T-helper 1 cell treated with Interleukin-12 subunit alpha and Interleukin-12 subunit beta and Interleukin-4 antibody, amounts not matched to agents 30 ng/mL and 1 ng/mL, for 36 hours (primary cell): Measurements from ENCODE around the gene LMTK2. TPM values are rescaled to one million over a fixed set of nuclear protein-coding genes. Genes with fewer than 3 reads are reported as not detected.
"Not testable (repeated sequence)": the region's sequence is repeated elsewhere in the genome, so short reads cannot be mapped to it uniquely, and the experiment has no call there.

ENCODE experiments used
- intact Hi-C: fragments of 100-400 bp; cut with micrococcal nuclease; formaldehyde crosslinking; loops from one replicate; pipeline ENCODE4 v1.15.1; 2024
- total RNA-seq: library from RNA; stranded (reverse); gene quantifications from 2 replicates; pipeline ENCODE4 v1.2.3, GENCODE V29; 2022

The LMTK2 gene
- total RNA-seq, 1 donor from 2014 or later = 12.7 TPM

- intact Hi-C loops = no loop called here
Observed at GRCh38 chr7:98102170-98102569, 4.5 kb upstream of the LMTK2 start.

- intact Hi-C loops = loop anchor here (1.0 to 5.0 kb wide), 12 partner anchors 25 to 1036 kb away; partner anchors contain the start of genes ASNS, BAIAP2L1, BRI3 and SDHAF3
Observed at GRCh38 chr7:98105942-98106544, 619 bp upstream of the LMTK2 start.

DNA sequence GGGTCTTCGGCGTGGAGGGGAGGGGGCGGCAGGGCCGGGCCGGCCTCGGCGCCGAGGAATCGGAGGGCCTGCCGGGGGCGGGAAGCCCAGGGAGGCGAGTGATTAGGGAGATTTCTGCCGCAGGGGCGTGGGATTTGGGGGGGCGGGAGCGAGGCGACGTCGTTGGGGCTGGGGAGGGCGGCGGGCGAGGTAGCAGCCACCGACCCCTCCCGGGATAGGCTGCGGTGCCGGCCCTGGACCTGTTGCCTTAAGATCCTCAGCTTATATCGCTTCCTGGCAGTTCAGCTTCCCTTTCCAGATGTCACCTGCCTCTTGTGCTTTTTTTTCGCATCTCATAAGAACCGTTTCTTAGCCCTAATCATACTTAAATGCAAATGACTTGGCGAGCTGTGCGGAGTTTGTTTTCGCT lies 655 bp downstream of the LMTK2 start:
- intact Hi-C loops = loop anchor here (5.0 kb wide), 3 partner anchors 295 to 1035 kb away; partner anchors contain the start of genes BAIAP2L1, SMURF1 and TRRAP

- intact Hi-C loops = no loop called here
Observed at GRCh38 chr7:98110249-98111022, 3.8 kb downstream of the LMTK2 start.

GRCh38 chr7:98112077-98112476 lies 5.4 kb downstream of the LMTK2 start:
- intact Hi-C loops = no loop called here

DNA sequence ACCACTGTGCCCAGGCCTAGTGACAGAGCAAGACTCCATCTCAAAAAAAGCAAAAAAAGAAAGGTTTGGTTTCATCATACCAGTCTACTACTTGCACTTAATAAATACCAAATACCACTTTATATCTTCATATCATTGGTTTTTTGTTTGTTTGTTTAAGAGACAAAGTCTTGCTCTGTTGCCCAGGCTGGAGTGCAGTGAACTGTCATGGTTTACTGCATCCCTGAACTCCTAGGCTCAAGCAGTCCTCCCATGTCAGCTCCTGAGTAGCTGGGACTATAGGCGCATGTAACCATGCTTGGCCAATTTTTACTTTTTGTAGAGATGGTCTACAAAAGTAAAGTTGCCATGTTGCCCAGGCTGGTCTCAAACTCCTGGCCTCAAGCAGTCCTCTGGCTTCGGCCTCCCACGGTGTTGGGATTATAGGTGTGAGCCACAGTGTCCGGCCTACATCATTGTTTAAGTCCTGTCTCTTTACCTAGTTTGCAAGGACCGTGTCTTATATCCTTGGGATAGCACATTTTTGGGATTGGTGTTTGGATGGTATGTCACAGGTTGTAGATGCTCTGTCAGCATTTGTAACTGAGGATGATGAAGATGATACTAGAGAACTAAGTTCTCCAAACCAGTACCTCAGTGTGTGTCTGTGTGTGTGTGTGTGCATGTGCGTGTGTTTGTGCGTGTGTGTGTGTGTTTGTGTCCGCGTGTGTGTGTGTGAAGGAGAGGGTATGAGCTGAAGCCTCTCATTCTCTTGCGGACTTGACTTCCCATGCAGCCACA lies 9.3 kb downstream of the LMTK2 start:
- intact Hi-C loops = no loop called here

GRCh38 chr7:98116656-98117461 lies 10.2 kb downstream of the LMTK2 start:
- intact Hi-C loops = no loop called here

DNA sequence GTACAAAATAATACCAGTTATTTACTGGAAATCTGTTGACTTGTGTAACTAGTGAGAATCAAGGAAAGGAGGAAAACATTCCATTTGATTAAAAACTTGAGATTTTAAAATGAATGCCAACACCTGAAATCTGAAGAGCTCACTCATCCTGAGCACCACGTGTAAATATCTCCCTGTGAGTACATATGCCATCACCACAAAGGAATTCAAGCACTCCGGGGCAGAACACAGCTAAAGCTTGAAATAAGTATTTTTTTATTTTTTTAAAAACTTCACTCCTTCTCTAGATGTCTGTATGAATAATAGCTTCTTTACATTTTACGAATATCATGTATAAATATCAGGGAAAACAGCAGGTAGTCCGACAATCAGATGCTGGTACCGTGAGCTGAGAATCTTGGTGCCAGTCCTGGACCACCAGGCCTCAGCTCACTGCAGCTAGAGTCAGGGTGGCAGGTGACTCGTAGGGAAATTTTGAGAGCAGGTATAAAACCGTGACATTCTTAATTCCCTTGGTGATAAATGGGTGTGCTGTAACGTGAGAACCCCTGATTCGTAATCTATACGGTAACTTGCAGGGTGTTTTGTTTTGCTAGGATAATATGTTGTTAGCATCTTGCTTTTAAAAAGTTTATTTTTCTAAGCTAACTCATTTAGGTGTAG lies 12.7 kb downstream of the LMTK2 start:
- intact Hi-C loops = no loop called here

DNA sequence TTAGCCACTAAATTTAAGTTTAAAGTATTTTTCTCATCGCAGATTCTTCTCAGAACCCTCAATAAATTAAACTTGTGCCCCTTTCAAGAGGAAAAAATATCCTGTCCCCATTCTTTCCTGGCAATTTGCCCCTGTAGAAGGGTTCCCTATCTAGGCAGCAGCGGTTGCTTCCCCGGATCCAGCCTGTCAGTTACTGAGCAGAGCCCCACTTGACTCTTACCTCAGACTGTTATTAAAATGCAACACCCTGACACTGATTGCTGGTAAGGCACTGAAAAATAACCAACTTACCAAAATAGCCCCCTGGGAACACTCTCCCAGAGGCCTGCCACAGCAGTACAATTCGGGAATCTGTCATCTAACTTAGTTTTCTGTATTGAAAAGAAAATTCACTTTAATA lies 13.9 kb downstream of the LMTK2 start:
- intact Hi-C loops = no loop called here

- intact Hi-C loops = not testable (repeated sequence)
Observed at GRCh38 chr7:98121388-98121787, 14.7 kb downstream of the LMTK2 start.

DNA sequence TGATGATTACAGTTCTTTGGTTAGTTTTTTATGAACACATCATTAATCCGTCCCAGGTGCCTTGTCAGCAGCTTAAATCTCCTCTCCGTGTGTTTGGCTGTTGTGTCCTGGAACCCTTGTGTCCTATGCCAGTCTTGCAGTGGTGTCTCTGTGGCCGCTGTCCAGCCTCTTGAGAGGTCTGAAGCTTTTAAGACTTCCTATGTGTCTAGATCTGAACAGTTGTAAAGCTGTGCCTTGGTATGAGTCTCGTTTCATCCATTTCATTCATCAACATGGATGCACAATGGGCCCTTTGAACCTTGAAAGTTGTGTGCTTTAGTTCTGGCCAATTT lies 16.7 kb downstream of the LMTK2 start:
- intact Hi-C loops = no loop called here

DNA sequence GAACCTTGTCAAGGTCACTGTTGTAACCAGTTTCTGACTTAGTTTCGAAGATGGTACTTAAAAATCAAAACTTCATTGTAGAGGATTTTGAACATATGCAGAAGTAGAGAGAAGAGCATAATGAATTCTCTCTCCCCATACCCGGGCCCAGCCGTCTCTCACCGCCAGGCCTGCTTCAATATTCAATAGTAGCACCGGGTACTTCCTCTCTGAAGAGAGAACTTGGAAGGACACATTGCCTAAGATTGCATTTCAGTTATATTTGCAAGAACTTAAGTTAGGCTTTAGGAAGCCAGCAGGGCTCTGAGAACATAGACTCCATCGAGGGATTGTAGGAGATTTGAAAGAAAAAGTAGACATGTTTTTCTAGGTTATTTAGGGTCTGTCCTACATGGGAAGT lies 19.1 kb downstream of the LMTK2 start:
- intact Hi-C loops = no loop called here

DNA sequence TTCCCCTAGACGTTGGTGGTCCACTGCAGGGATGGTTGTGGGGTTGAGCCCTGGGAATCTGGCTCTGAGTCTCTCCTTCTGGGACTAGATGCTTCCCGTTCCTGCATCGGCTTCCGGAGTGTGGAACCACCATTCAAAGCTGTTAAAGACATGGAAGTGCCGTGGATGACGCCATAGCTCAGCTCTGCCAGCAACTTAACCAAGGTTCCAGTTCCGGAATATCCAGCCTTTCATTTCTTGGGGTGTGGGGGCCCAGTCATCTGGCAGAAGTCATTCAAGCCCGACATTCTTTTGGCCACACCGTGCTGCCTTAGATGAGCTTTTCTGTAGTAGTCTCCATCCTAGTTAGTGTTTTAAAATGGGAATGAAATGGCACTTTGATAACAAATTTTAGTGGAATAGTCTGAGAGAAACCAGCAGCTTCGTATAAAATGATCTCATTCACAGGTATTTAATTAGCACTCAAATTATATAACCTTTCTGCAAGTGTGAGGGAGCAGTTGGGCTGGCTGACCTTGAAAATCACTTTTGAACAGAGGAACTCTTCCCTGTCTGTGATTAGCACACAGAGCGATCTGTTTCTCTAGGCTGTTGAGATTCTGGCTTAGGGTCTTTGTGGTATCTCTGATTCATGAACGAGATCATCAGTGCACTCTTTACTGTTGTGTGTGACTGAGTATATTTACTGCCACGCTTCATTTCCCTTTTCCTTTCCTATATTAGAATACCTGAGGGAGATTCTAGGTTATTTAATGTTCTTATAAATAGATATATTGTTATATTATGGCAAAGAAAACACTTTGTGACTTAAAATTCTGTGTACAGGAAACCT lies 19.9 kb downstream of the LMTK2 start:
- intact Hi-C loops = no loop called here

- intact Hi-C loops = no loop called here
Observed at GRCh38 chr7:98128346-98128745, 21.7 kb downstream of the LMTK2 start.

DNA sequence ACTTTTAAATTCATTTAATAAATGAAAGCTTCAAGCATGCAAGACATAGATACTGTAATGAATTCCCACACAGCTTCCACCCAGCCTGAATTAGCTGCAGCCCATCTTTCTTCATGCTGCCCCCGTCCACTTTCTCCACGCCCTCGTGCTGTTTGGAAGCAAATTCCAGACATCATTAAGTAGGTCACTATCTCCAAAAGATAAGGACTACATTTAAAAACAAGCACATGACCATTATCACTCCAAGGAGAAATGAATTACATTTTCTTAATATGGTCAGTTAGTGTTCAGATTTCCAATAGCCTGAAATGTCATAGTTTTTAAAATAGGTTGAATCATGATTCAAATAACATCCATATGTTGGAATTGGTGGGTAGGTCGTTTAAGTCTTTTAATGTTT lies 24.3 kb downstream of the LMTK2 start:
- intact Hi-C loops = loop anchor here (1.0 to 5.0 kb wide), 3 partner anchors 25 to 150 kb away; partner anchors contain the start of genes BRI3 and LMTK2

- intact Hi-C loops = loop anchor here (1.0 to 5.0 kb wide), 3 partner anchors 14 to 118 kb away; no protein-coding TSS in a partner anchor
Observed at GRCh38 chr7:98133181-98133580, 26.5 kb downstream of the LMTK2 start.

GRCh38 chr7:98133621-98134303 lies 27.1 kb downstream of the LMTK2 start:
- intact Hi-C loops = loop anchor here (1.0 to 5.0 kb wide), 3 partner anchors 13 to 118 kb away; no protein-coding TSS in a partner anchor

DNA sequence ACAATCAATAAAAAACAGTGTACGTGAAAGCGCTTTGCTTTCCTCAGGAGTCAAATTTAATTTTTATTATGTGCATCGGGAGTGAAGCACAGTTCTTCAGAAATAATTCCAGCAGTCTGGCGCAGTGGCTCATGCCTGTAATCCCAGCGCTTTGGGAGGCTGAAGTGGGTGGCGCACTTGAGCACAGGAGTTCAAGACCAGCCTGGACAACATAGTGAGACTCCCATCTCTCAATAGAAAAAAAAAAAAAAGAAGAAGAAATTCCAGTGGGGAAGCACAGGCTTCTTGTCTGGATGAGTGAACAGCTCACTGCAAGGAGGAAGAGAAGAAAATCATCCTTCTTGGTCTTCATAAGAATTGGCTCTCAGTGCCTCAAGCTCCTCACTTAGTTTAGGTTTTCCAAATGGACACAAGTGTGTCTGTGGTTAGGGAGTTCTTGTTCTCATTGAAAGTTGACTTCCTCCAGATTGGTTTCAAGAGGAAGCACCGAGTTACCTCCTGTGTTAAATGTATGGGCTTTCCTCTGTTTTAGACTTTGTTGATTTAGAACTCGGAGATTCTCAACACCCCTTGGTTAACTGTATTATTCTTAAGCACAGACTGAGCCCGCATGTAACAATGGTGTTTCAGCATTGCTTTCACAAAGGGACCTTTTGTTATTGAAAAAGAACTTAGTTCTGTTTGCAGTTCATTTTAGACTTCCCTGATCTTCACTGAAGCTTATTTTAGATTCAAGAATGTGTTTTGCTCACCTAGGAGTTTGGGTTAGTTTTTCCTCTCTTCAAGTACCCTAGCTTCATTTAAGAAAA lies 28.0 kb downstream of the LMTK2 start:
- intact Hi-C loops = loop anchor here (5.0 kb wide), 1 partner anchor 68 kb away; no protein-coding TSS in a partner anchor
